DMS 273 treated with DMSO at 0.1 percent for 48 hours (cell line): Measurements from ENCODE around the gene BLM.
"Not testable (repeated sequence)": the region's sequence is repeated elsewhere in the genome, so short reads cannot be mapped to it uniquely, and the experiment has no call there.

ENCODE experiments used
- DNase-seq: peaks from one replicate; lab custom pipeline; 2025; lab: John Stamatoyannopoulos, UW

The BLM gene

GRCh38 chr15:90740545-90740944, 23.4 kb downstream of the BLM start:
- not testable (repeated sequence) for DNase-seq

GRCh38 chr15:90742087-90742486, 24.9 kb downstream of the BLM start:
- no peak for DNase-seq

GRCh38 chr15:90743407-90743806, 26.3 kb downstream of the BLM start:
- no peak for DNase-seq

- no peak for DNase-seq
Observed at GRCh38 chr15:90744759-90745402, 27.7 kb downstream of the BLM start.

GRCh38 chr15:90749754-90750153, 32.6 kb downstream of the BLM start:
- no peak for DNase-seq

- no peak for DNase-seq
Observed at GRCh38 chr15:90750186-90750585, 33.0 kb downstream of the BLM start.

GRCh38 chr15:90751300-90751825, 34.2 kb downstream of the BLM start:
- DNase-seq = no peak

GRCh38 chr15:90756916-90757315, 39.8 kb downstream of the BLM start:
- no peak for DNase-seq

- no peak for DNase-seq
Observed at GRCh38 chr15:90757461-90757860, 40.3 kb downstream of the BLM start.

- DNase-seq = no peak
Observed at GRCh38 chr15:90760661-90761232, 43.6 kb downstream of the BLM start.

- DNase-seq = no peak
Observed at GRCh38 chr15:90761629-90762028, 44.5 kb downstream of the BLM start.

- no peak for DNase-seq
Observed at GRCh38 chr15:90762109-90762508, 45.0 kb downstream of the BLM start.

GRCh38 chr15:90763366-90764099, 46.4 kb downstream of the BLM start:
- no peak for DNase-seq

GRCh38 chr15:90765531-90765930, 48.4 kb downstream of the BLM start:
- no peak for DNase-seq

- DNase-seq = no peak
Observed at GRCh38 chr15:90765966-90766365, 48.8 kb downstream of the BLM start.

- DNase-seq = no peak
Observed at GRCh38 chr15:90769375-90769774, 52.2 kb downstream of the BLM start.

- DNase-seq = no peak
Observed at GRCh38 chr15:90773485-90773884, 56.3 kb downstream of the BLM start.

- DNase-seq = no peak
Observed at GRCh38 chr15:90774731-90775514, 57.8 kb downstream of the BLM start.

- DNase-seq = no peak
Observed at GRCh38 chr15:90780916-90781315, 63.8 kb downstream of the BLM start.

GRCh38 chr15:90782442-90782841, 65.3 kb downstream of the BLM start:
- no peak for DNase-seq

GRCh38 chr15:90787881-90788280, 70.7 kb downstream of the BLM start:
- DNase-seq = no peak

GRCh38 chr15:90789462-90789861, 72.3 kb downstream of the BLM start:
- no peak for DNase-seq
